H1 (cell line): ENCODE data around the gene STX8. TPM values are rescaled to one million over a fixed set of nuclear protein-coding genes. Genes with fewer than 3 reads are reported as not detected.

Source experiments
- CTCF ChIA-PET: fragments of 300-600 bp; sonication (Branson Sonifier 250); formaldehyde crosslinking; loops from one replicate; lab custom pipeline; 2021; ENCODE audit not compliant: partially characterized antibody; lab: Charles Lee
- POLR2A ChIA-PET: fragments of 300-600 bp; sonication (Branson Sonifier 250); formaldehyde crosslinking; loops from one replicate; lab custom pipeline; 2021; ENCODE audit warnings: inconsistent platforms; ENCODE audit not compliant: partially characterized antibody; lab: Charles Lee
- DNase-seq, 2 experiments: peaks; one replicate each; pipeline versions ENCODE4 v3.0.0 to v3.0.0-alpha.2; 2010 to 2022; ENCODE audit warnings: low spot score in 2 of 2, low read depth in 1 of 2, mixed read lengths in 1 of 2
- FAIRE-seq: peaks from 2 replicates; lab custom pipeline; 2011; peaks lifted over from hg19 to GRCh38; lab: Jason Lieb, UNC
- H2AFZ ChIP-seq: 2 replicates; pipeline ENCODE4 v1.8.1; 2012; ENCODE audit warnings: low read length, inconsistent platforms
- H2AK5ac ChIP-seq: 2 replicates; pipeline ENCODE4 v1.6.1; 2013; ENCODE audit warnings: low read depth, low read length
- H2BK120ac ChIP-seq: replicated peaks from 2 replicates; pipeline ENCODE3; 2013; ENCODE audit warnings: low read depth, low read length, inconsistent platforms
- H2BK12ac ChIP-seq: 2 replicates; pipeline ENCODE4 v1.6.1; 2013; ENCODE audit warnings: low read depth, low read length
- H2BK15ac ChIP-seq: 2 replicates; pipeline ENCODE4 v1.6.1; 2013; ENCODE audit warnings: low read length
- H2BK20ac ChIP-seq: 2 replicates; pipeline ENCODE4 v1.6.1; 2013; ENCODE audit warnings: low read length
- H2BK5ac ChIP-seq: 2 replicates; pipeline ENCODE4 v1.6.1; 2013; ENCODE audit warnings: low read depth, low read length
- H3K14ac ChIP-seq: 2 replicates; pipeline ENCODE4 v1.6.1; 2013; ENCODE audit warnings: inconsistent platforms; ENCODE audit not compliant: insufficient read length
- H3K18ac ChIP-seq: 2 replicates; pipeline ENCODE4 v1.6.1; 2013; ENCODE audit warnings: low read length; ENCODE audit errors: extremely low read depth
- H3K23ac ChIP-seq: 2 replicates; pipeline ENCODE4 v1.6.1; 2013; ENCODE audit warnings: inconsistent platforms; ENCODE audit not compliant: insufficient read length
- H3K23me2 ChIP-seq: 2 replicates; pipeline ENCODE4 v1.6.1; 2013; ENCODE audit warnings: low read depth, low read length
- H3K27ac ChIP-seq: 2 replicates; pipeline ENCODE4 v1.6.1; 2011; ENCODE audit warnings: low read depth, low read length, inconsistent platforms
- H3K27me3 ChIP-seq, 4 experiments: replicated peaks in 1 of 4; 1 replicate in 1 of 4; 2 replicates in 3 of 4; pipeline versions ENCODE4 v1.6.1 to v1.8.1; 2011 to 2013; ENCODE audit warnings: low read length in 3 of 4, mild to moderate bottlenecking in 3 of 4, inconsistent platforms in 2 of 4, mixed read lengths in 2 of 4, moderate library complexity in 1 of 4; ENCODE audit not compliant: control insufficient read depth in 3 of 4, insufficient read depth in 3 of 4; ENCODE audit errors: extremely low read depth in 1 of 4
- H3K36me3 ChIP-seq, 4 experiments: 2 replicates each; pipeline versions ENCODE4 v1.6.1 to v1.8.1; 2011 to 2013; ENCODE audit warnings: mild to moderate bottlenecking in 4 of 4, low read length in 3 of 4, moderate library complexity in 2 of 4, control low read depth in 1 of 4, inconsistent platforms in 1 of 4; ENCODE audit not compliant: insufficient read depth in 4 of 4, control insufficient read depth in 2 of 4
- H3K4ac ChIP-seq: replicated peaks from 2 replicates; pipeline ENCODE3; 2013; ENCODE audit warnings: low read length, low read depth, mixed read lengths, inconsistent platforms; ENCODE audit not compliant: insufficient read length
- H3K4me1 ChIP-seq, 4 experiments: replicated peaks in 1 of 4; 1 replicate in 1 of 4; 2 replicates in 3 of 4; pipeline versions ENCODE4 v1.6.1 to v1.8.1; 2011 to 2013; ENCODE audit warnings: low read length in 3 of 4, inconsistent platforms in 2 of 4, mixed read lengths in 1 of 4; ENCODE audit not compliant: insufficient read depth in 4 of 4, control insufficient read depth in 3 of 4
- H3K4me2 ChIP-seq, 2 experiments: 2 replicates each; pipeline versions ENCODE4 v1.6.1 to v1.8.1; 2011 to 2013; ENCODE audit warnings: low read depth in 2 of 2, low read length in 2 of 2, control low read depth in 1 of 2, inconsistent platforms in 1 of 2, mild to moderate bottlenecking in 1 of 2; ENCODE audit not compliant: insufficient read depth in 1 of 2
- H3K4me3 ChIP-seq, 4 experiments: fragments of 200-600, 300-600 bp in 1 of 4; sonication (generic), shearing (Covaris generic), sonication (Bioruptor Twin) in 1 of 4; 2 replicates each; pipeline versions ENCODE4 v1.5.1 to v1.8.1; 2011 to 2016; ENCODE audit warnings: low read length in 4 of 4, low read depth in 3 of 4, control low read depth in 2 of 4, inconsistent platforms in 2 of 4, mild to moderate bottlenecking in 2 of 4, mixed read lengths in 1 of 4, moderate library complexity in 1 of 4; ENCODE audit not compliant: insufficient read depth in 2 of 4; ENCODE audit errors: extremely low read depth in 1 of 4
- H3K56ac ChIP-seq: replicated peaks from 2 replicates; pipeline ENCODE3; 2013; ENCODE audit warnings: low read depth, mild to moderate bottlenecking, mixed read lengths, low read length, inconsistent platforms; ENCODE audit not compliant: insufficient read length
- H3K79me1 ChIP-seq: 2 replicates; pipeline ENCODE4 v1.6.1; 2013; ENCODE audit warnings: low read depth, low read length, control low read depth
- H3K79me2 ChIP-seq, 2 experiments: 2 replicates each; pipeline versions ENCODE4 v1.6.1 to v1.8.1; 2012 to 2013; ENCODE audit warnings: low read length in 2 of 2, mild to moderate bottlenecking in 2 of 2, inconsistent platforms in 1 of 2; ENCODE audit not compliant: insufficient read depth in 2 of 2, control insufficient read depth in 1 of 2
- H3K9ac ChIP-seq, 4 experiments: replicated peaks in 1 of 4; 1 replicate in 1 of 4; 2 replicates in 3 of 4; pipeline versions ENCODE4 v1.6.1 to v1.8.1; 2011 to 2013; ENCODE audit warnings: low read depth in 3 of 4, low read length in 3 of 4, control low read depth in 2 of 4, mild to moderate bottlenecking in 2 of 4, moderate library complexity in 2 of 4, inconsistent platforms in 1 of 4; ENCODE audit errors: extremely low read depth in 1 of 4
- H3K9me3 ChIP-seq, 2 experiments: 2 replicates each; pipeline versions ENCODE4 v1.6.1 to v1.8.1; 2012 to 2013; ENCODE audit warnings: mild to moderate bottlenecking in 2 of 2, moderate library complexity in 2 of 2, control low read depth in 1 of 2, inconsistent platforms in 1 of 2, low read depth in 1 of 2, low read length in 1 of 2, mixed read lengths in 1 of 2; ENCODE audit not compliant: insufficient read depth in 2 of 2
- H4K20me1 ChIP-seq, 2 experiments: replicated peaks in 1 of 2; 2 replicates each; pipeline versions ENCODE3 to v1.8.1; 2011 to 2013; ENCODE audit warnings: inconsistent platforms in 2 of 2, low read length in 2 of 2, mild to moderate bottlenecking in 1 of 2; ENCODE audit not compliant: insufficient read depth in 2 of 2, control insufficient read depth in 1 of 2
- H4K5ac ChIP-seq: 2 replicates; pipeline ENCODE4 v1.6.1; 2013; ENCODE audit warnings: low read length, low read depth, mixed read lengths, inconsistent platforms; ENCODE audit not compliant: insufficient read length
- H4K8ac ChIP-seq: 2 replicates; pipeline ENCODE4 v1.8.0; 2013; ENCODE audit warnings: mild to moderate bottlenecking, moderate library complexity, low read length, inconsistent platforms; ENCODE audit not compliant: insufficient read depth; ENCODE audit errors: extremely low read depth
- H4K91ac ChIP-seq: replicated peaks from 2 replicates; pipeline ENCODE3; 2013; ENCODE audit warnings: low read length, mixed read lengths, inconsistent platforms; ENCODE audit not compliant: insufficient read length
- BACH1 ChIP-seq: IDR thresholded peaks from 2 replicates; pipeline ENCODE4 v1.6.1; 2012; ENCODE audit warnings: low read length, improper control_type of control experiment
- BRCA1 ChIP-seq: IDR thresholded peaks from 2 replicates; pipeline ENCODE4 v1.6.1; 2012; ENCODE audit warnings: low read depth, low read length, improper control_type of control experiment
- CREB1 ChIP-seq: IDR thresholded peaks from 2 replicates; pipeline ENCODE4 v1.6.1; 2012; ENCODE audit warnings: inconsistent platforms
- EP300 ChIP-seq, 2 experiments: IDR thresholded peaks; 1 replicate in 1 of 2; 2 replicates in 1 of 2; pipeline ENCODE4 v1.6.1; 2011 to 2012; ENCODE audit warnings: low read depth in 2 of 2, low read length in 2 of 2, mild to moderate bottlenecking in 2 of 2, borderline replicate concordance in 1 of 2, inconsistent platforms in 1 of 2, moderate library complexity in 1 of 2
- FOSL1 ChIP-seq: IDR thresholded peaks from 2 replicates; pipeline ENCODE4 v1.6.1; 2011; ENCODE audit warnings: mild to moderate bottlenecking, low read depth, low read length, moderate library complexity; ENCODE audit not compliant: insufficient read depth
- GTF2F1 ChIP-seq: IDR thresholded peaks from 2 replicates; pipeline ENCODE4 v1.6.1; 2012; ENCODE audit warnings: low read depth, low read length, improper control_type of control experiment, borderline replicate concordance
- JUND ChIP-seq: IDR thresholded peaks from 2 replicates; pipeline ENCODE4 v1.6.1; 2011; ENCODE audit warnings: mild to moderate bottlenecking, improper control_type of control experiment, low read length
- KDM5A ChIP-seq: fragments of 200-600 bp; IDR thresholded peaks from 2 replicates; pipeline ENCODE4 v1.7.1; 2012; ENCODE audit warnings: mild to moderate bottlenecking, low read length, inconsistent platforms, mixed read lengths
- MAFK ChIP-seq: IDR thresholded peaks from 2 replicates; pipeline ENCODE4 v1.6.1; 2012; ENCODE audit warnings: low read depth, mild to moderate bottlenecking, improper control_type of control experiment, low read length
- PHF8 ChIP-seq: fragments of 200-600 bp; sonication (generic); conservative IDR thresholded peaks from 2 replicates; pipeline ENCODE4 v1.7.1; 2012; ENCODE audit warnings: low read depth, mild to moderate bottlenecking, inconsistent platforms, low read length, moderate library complexity
- POLR2AphosphoS5 ChIP-seq: IDR thresholded peaks from 2 replicates; pipeline ENCODE4 v1.6.1; 2011; ENCODE audit warnings: low read depth, low read length
- RXRA ChIP-seq: IDR thresholded peaks from 2 replicates; pipeline ENCODE4 v1.6.1; 2011; ENCODE audit warnings: low read depth, mild to moderate bottlenecking, low read length, moderate library complexity; ENCODE audit not compliant: insufficient read depth
- SIRT6 ChIP-seq: IDR thresholded peaks from one replicate; pipeline ENCODE4 v1.7.1; 2012; ENCODE audit warnings: low read length, inconsistent platforms
- TEAD4 ChIP-seq: IDR thresholded peaks from 2 replicates; pipeline ENCODE4 v1.6.1; 2012; ENCODE audit warnings: low read depth, low read length, inconsistent platforms, mixed read lengths
- WGBS, 2 experiments: shearing (Covaris generic) in 1 of 2; methylation state at CpG; one replicate each; pipeline versions ENCODE4 v1.1.6 to v1.1.7; 2013 to 2015; ENCODE audit warnings: low lambda C conversion rate in 2 of 2, mixed read lengths in 2 of 2, inconsistent platforms in 1 of 2, low coverage in 1 of 2, missing lambda C conversion rate in 1 of 2; ENCODE audit not compliant: insufficient replicate concordance in 2 of 2, insufficient coverage in 1 of 2, insufficient read length in 1 of 2; ENCODE audit errors: extremely low coverage in 1 of 2, missing lambda C conversion rate in 1 of 2; 5-methylcytosine and 5-hydroxymethylcytosine counted together
- polyA plus RNA-seq, 7 experiments: library from polyadenylated mRNA; depleted of rRNA in 3 of 7; stranded (reverse) in 5 of 7; unstranded in 2 of 7; fragments of >200 nt in 5 of 7; fragments of 200-250 nt in 2 of 7; gene quantifications; 1 replicate in 5 of 7; 2 replicates in 1 of 7; 4 replicates in 1 of 7; pipeline versions ENCODE4 v1.2.1 to v1.2.3, GENCODE V29; 2011 to 2013; ENCODE audit warnings: missing spikeins in 2 of 7, mixed read lengths in 2 of 7
- total RNA-seq: library from RNA; stranded (reverse); fragmentation: NEBNext Ultra II Directional; extraction: Animal tissue kit (Norgen Biotek cat#: 25700); gene quantifications from 2 replicates; pipeline ENCODE4 v1.2.1, GENCODE V29; 2021

The STX8 gene
- total and polyA plus RNA-seq, 2 of the 8 experiments (the other 6 are each of a cell fraction or from before 2014, with no cell fraction given), result 22.8 to 42.5 TPM

DNA sequence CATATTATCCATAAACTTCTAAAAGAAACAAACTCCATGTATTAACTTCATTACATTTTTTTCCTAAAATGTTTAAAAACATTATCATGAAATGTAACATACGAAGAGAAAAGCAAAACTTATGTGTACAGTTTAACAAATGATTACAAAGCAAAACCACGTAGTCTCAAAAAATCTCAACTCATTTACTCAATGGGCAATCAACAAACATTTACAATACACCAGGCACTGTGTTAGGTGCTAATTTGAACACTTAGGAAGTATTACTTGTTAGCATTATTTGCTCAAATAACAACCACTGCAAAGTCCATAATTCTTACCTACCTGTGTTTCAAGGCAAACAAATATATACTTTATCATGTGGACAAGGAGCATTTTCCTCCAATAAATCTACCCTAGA, 164.9 kb downstream of the STX8 start:
- Histone ChIP-seq H3K56ac (no peak overlapping the region), H4K8ac (no peak overlapping the region), H3K27ac (no peak overlapping the region), H3K23me2 (peaks cover 4% of the 10 kb centered on the region; the same call in 1 of the 2 replicates), H3K14ac (no peak overlapping the region), H3K4ac (no peak overlapping the region), H2BK5ac (no peak overlapping the region), H2BK120ac (no peak overlapping the region), H2AFZ (no peak overlapping the region), H4K20me1 (no peaks in the 10 kb centered on the region), H3K79me2 (no peaks in the 10 kb centered on the region), H3K23ac (no peak overlapping the region), H4K91ac (no peak overlapping the region), H3K9ac (no peak overlapping the region), H4K5ac (no peak overlapping the region), H2BK20ac (no peak overlapping the region), H3K4me3 (no peak overlapping the region), H3K4me2 (no peak overlapping the region), H3K18ac (no peak overlapping the region), H2BK12ac (no peak overlapping the region), H3K36me3 (no peaks in the 10 kb centered on the region), H3K79me1 (no peaks in the 10 kb centered on the region), H3K4me1 (peaks cover 0 to 3% (median 0%) of the 10 kb centered on the region in 4 experiments; a peak in 2 of 7 replicates), H2AK5ac (no peak overlapping the region), H3K27me3 (no peaks in the 10 kb centered on the region), H3K9me3 (no peaks in the 10 kb centered on the region), H2BK15ac (no peak overlapping the region)
- ChIA-PET CTCF (interaction anchor here (1.0 kb wide), 1 partner anchor 8 kb away, joined by 4 read pairs; no protein-coding TSS in a partner anchor), POLR2A (no interaction called here)
- FAIRE-seq (no peak), DNase-seq (no peak)
- TF ChIP-seq PHF8, result no peak
- no peak for TF ChIP-seq POLR2AphosphoS5
- TF ChIP-seq JUND, result no peak
- TF ChIP-seq KDM5A, result no peak
- TF ChIP-seq CREB1, result no peak
- no peak for TF ChIP-seq RXRA
- no peak for TF ChIP-seq BACH1
- TF ChIP-seq EP300 (IDR thresholded peaks at IDR 0.05; ENCODE audit: borderline replicate concordance in 1 of 2, low read depth in 2 of 2, low read length in 2 of 2), result no peak
- no peak for TF ChIP-seq SIRT6
- TF ChIP-seq GTF2F1, result no peak
- no peak for TF ChIP-seq BRCA1
- TF ChIP-seq FOSL1, result no peak
- no peak for TF ChIP-seq TEAD4
- TF ChIP-seq MAFK, result no peak
- WGBS, 2 experiments, result 89% methylated on average over 2 of the region's 2 CpGs; no CpG with 5 or more reads in 1 of the 2 experiments
